Ovary (tissue), 3 donors: ENCODE measurements around the gene TRIM50.

Experiments
- EP300 ChIP-seq: sonication (generic); formaldehyde crosslinking; IDR thresholded peaks from one replicate; pipeline ENCODE4 v1.6.1; 2017; ENCODE audit warnings: antibody characterized with exemption
- TF ChIP-seq, protein P1 (sequence below), 3 donors: fragments of 450-650 bp in 2 of 3; fragments of 200-600 bp in 1 of 3; IDR thresholded peaks; one replicate each; pipeline versions ENCODE4 v1.5.1 to v1.8.0; 2016 to 2022; ENCODE audit warnings: antibody characterized with exemption in 3 of 3, mild to moderate bottlenecking in 1 of 3
- donor health status: DM: no; HTN: no; CAD: no.

GRCh38 chr7:73328696-73329095, 814 bp upstream of the TRIM50 start:
- TF ChIP-seq, protein P1, sequence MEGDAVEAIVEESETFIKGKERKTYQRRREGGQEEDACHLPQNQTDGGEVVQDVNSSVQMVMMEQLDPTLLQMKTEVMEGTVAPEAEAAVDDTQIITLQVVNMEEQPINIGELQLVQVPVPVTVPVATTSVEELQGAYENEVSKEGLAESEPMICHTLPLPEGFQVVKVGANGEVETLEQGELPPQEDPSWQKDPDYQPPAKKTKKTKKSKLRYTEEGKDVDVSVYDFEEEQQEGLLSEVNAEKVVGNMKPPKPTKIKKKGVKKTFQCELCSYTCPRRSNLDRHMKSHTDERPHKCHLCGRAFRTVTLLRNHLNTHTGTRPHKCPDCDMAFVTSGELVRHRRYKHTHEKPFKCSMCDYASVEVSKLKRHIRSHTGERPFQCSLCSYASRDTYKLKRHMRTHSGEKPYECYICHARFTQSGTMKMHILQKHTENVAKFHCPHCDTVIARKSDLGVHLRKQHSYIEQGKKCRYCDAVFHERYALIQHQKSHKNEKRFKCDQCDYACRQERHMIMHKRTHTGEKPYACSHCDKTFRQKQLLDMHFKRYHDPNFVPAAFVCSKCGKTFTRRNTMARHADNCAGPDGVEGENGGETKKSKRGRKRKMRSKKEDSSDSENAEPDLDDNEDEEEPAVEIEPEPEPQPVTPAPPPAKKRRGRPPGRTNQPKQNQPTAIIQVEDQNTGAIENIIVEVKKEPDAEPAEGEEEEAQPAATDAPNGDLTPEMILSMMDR (IDR thresholded peaks at IDR 0.05) = no peak
- no peak for TF ChIP-seq EP300
